Ecto neural progenitor cell (in vitro differentiated cells): Measurements from ENCODE around the gene ARMC10.
A peak's percentile ranks its signal among the peaks of the same experiment; 100 is the strongest.
"Not testable (repeated sequence)": the region's sequence is repeated elsewhere in the genome, so short reads cannot be mapped to it uniquely, and the experiment has no call there.

ENCODE experiments used
- DNase-seq: peaks from one replicate; pipeline ENCODE4 v3.0.0-alpha.2; 2018; ENCODE audit warnings: low spot score

The ARMC10 gene

DNA sequence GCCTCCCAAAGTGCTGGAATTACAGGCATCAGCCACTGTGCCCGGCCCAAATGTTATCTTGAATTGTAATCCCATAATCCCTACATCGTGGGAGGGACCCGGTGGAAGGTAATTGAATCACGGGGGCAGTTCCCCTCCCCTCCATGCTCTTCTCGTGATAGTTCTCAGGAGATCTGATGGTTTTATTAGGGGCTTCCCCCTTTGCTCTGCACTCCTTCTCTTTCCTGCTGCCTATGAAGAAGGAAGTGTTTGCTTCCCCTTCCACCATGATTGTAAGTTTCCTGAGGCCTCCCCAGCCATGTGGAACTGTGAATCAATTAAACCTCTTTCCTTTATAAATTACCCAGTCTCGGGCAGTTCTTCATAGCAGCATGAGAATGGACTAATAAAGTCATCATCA, 3.3 kb downstream of the ARMC10 start:
- not testable (repeated sequence) for DNase-seq

GRCh38 chr7:103079836-103080235, 4.9 kb downstream of the ARMC10 start:
- DNase-seq, result no peak

GRCh38 chr7:103080923-103081322, 6.0 kb downstream of the ARMC10 start:
- no peak for DNase-seq

- DNase-seq, result no peak
Measured at GRCh38 chr7:103082497-103082896, 7.6 kb downstream of the ARMC10 start.

GRCh38 chr7:103083210-103083609, 8.3 kb downstream of the ARMC10 start:
- DNase-seq, result no peak

DNA sequence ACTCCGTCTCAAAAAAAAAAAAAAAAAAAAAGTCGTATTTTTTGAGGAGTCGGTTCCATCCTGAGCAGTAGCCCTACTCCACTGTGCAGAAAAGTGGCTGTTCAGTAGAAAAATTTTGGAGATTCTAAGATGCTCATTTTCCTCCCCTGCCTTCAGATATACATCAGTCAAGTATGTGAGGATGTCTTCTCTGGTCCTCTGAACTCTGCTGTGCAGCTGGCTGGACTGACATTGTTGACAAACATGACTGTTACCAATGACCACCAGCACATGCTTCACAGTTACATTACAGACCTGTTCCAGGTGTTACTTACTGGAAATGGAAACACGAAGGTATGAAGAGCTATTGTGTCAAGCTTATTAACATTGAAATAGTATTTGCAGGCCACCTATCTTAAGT, 17.4 kb downstream of the ARMC10 start:
- not testable (repeated sequence) for DNase-seq

GRCh38 chr7:103093429-103093828, 18.5 kb downstream of the ARMC10 start:
- DNase-seq, result no peak

- no peak for DNase-seq
Measured at GRCh38 chr7:103094102-103094501, 19.2 kb downstream of the ARMC10 start.

GRCh38 chr7:103095558-103095957, 20.6 kb downstream of the ARMC10 start:
- not testable (repeated sequence) for DNase-seq

GRCh38 chr7:103097041-103097440, 22.1 kb downstream of the ARMC10 start:
- DNase-seq, result no peak

GRCh38 chr7:103100348-103100747, 25.4 kb downstream of the ARMC10 start:
- DNase-seq, result no peak

DNA sequence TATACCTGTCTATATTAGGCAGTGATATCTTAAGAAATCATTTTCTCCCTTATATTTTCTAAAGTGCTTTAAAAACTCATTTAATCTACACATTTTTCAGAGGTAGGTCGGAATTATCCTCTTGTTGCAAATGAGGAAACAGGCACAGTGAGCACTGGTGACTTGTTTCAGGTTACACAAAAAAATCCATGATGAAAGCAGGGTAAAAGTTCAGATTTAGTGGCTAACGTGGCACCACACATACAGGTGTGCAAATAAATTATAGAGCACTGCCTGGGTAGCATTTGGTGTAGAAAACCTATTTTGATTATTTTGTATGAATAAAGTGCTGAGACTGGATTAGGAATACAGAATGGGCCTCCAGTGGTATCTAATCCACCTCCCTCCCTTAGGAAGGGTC, 26.6 kb downstream of the ARMC10 start:
- no peak for DNase-seq

GRCh38 chr7:103106005-103106702, 31.2 kb downstream of the ARMC10 start:
- peak; percentile 48 for DNase-seq

DNA sequence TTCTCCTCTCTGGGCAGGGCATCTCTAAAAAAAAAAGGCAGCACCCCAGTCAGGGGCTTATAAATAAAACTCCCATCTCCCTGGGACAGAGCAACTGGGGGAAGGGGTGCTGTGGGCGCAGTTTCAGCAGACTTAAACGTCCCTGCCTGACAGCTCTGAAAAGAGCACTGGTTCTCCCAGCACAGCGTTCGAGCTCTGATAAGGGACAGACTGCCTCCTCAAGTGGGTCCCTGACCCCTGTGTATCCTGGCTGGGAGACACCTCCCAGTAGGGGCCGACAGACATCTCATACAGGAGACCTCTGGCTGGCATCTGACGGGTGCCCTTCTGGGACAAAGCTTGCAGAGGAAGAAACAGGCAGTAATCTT, 31.7 kb downstream of the ARMC10 start:
- DNase-seq, result not testable (repeated sequence)

- no peak for DNase-seq
Measured at GRCh38 chr7:103113164-103113563, 38.2 kb downstream of the ARMC10 start.

- no peak for DNase-seq
Measured at GRCh38 chr7:103114576-103115008, 39.7 kb downstream of the ARMC10 start.

DNA sequence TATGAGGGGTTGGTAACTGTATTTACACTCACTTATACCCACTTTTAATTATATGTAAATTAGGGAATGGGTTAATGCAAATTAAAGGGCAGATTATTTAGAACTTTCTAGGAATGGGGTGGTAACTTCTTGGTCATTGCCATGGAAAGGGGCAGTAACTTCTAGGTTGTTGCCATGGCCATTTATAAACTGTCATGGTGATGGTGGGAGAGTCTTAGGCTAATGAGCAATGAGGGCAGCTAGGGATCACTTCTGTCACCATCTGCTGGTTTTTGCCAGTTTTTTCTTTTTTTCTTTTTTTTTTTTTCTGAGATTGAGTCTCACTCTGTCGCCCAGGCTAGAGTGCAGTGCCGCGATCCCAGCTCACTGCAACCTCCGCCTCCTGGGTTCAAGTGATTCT, 40.8 kb downstream of the ARMC10 start:
- no peak for DNase-seq

DNA sequence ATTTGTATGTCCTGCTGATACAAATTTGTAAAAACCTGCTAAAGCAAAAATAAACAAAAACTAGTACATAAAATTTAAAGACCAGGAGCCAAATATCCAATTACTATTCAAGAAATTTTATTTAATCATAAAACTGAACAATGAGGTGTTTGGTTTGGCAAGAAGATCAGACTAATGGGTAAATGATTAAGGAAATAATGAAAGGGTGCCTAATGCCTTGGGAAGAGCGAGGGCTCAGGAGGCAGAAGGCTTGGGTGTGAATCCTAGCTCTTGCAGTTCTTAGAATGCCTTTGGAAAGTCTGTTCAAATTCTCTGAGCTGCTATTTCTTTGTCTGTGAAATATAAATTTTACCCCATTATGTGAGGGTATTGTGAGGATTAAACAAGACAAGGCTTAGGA, 41.6 kb downstream of the ARMC10 start:
- no peak for DNase-seq

GRCh38 chr7:103116991-103117390, 42.1 kb downstream of the ARMC10 start:
- DNase-seq, result no peak

DNA sequence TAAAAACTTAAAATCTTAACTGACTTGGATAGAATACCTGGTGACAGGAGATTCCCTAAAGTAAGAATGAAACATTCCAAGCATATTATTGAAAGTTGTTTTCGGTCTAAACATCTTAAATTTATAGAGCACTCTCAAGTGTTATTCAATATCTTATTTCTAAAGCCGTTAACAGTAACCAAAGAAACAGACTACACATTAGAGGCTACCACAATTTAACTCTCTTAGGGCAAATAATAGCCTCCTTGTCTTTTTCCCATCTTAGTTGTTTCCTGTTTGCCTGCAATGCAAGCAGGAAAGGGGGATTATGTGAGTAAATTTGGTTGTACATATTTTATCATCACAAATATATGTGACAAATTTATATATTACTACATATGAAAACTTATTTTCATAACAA, 42.5 kb downstream of the ARMC10 start:
- no peak for DNase-seq

DNA sequence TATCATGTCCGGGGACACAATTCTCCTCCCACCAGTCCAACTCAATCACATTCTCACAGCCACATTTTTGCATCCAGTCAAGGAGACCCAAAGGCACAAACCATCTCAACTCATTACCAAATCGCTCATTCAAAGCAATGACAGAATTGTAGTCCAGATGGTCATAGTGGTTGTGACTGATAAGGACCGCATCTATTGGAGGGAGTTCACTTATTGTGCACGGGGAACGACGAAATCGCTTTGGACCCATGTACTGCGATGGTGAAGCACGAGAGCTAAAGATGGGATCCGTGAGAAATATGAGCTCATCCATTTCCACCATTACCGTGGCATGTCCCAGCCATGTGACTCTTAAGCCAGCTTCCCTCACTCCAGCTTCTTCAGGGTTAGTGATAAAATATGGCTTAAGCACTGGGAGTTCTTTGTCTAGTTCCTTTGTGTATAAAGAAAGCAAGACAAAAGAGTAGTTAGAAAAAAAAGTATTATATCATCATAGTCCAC, 44.9 kb downstream of the ARMC10 start:
- no peak for DNase-seq

GRCh38 chr7:103120362-103120761, 45.4 kb downstream of the ARMC10 start:
- DNase-seq, result no peak

DNA sequence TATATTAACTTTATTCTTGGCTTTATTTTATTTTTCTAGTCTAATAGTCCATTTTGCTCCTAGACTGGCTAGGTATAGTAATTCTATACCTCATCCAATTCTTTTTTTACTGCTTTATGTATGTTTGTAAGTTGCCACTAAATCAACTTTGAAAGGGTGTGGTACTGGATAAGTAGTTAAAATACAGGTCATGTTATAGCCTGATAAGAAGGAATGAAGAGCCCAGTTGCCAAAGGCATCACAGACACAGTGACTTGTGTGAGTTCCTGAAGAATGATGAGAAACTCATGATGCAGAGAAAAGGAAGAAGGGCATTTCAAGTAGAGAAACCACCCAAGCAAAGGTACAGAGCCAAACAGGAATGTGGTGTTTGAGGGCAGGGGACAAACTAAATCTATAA, 46.7 kb downstream of the ARMC10 start:
- no peak for DNase-seq

DNA sequence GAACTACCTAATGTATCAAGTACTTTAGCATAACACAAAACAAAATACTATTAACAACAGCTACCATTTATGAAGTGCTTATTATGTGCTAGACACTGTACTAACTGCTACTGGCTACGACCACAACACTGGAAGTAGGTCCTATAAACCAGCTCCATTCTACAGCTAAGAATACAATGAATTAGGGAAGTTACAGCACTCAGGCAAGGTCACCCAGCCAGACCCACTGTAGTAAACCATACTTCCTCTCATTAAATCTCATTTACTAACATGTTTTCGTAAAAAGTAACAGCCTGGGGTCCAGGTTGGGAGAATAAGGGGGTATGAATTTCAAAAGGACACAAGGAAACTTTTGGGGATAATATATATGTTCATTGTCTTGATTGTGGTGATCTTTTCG, 48.6 kb downstream of the ARMC10 start:
- no peak for DNase-seq
